Esophagus muscularis mucosa (tissue), 3 donors: Measurements from ENCODE around the gene SLC27A2.

Source experiments
- POLR2A ChIP-seq: fragments of 450-650 bp; IDR thresholded peaks from one replicate; pipeline ENCODE4 v1.6.1; 2017; ENCODE audit warnings: antibody characterized with exemption, moderate library complexity, mild to moderate bottlenecking, low read depth
- TF ChIP-seq, protein P1 (sequence below), 3 experiments: fragments of 200-600 bp in 2 of 3; fragments of 450-650 bp in 1 of 3; sonication (generic) in 2 of 3; IDR thresholded peaks; one replicate each; pipeline ENCODE4 v1.5.1; 2017 to 2019; ENCODE audit warnings: antibody characterized with exemption in 3 of 3, mild to moderate bottlenecking in 2 of 3, moderate library complexity in 1 of 3

DNA sequence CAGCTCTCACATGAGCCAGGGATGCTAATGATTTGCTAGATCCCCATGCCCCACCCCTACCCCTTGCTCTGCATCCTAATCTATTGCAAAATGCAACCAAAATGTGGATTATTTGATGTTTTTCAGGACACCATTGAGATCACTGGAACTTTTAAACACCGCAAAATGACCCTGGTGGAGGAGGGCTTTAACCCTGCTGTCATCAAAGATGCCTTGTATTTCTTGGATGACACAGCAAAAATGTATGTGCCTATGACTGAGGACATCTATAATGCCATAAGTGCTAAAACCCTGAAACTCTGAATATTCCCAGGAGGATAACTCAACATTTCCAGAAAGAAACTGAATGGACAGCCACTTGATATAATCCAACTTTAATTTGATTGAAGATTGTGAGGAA is 53.8 kb downstream of the SLC27A2 start:
- TF ChIP-seq, protein P1, sequence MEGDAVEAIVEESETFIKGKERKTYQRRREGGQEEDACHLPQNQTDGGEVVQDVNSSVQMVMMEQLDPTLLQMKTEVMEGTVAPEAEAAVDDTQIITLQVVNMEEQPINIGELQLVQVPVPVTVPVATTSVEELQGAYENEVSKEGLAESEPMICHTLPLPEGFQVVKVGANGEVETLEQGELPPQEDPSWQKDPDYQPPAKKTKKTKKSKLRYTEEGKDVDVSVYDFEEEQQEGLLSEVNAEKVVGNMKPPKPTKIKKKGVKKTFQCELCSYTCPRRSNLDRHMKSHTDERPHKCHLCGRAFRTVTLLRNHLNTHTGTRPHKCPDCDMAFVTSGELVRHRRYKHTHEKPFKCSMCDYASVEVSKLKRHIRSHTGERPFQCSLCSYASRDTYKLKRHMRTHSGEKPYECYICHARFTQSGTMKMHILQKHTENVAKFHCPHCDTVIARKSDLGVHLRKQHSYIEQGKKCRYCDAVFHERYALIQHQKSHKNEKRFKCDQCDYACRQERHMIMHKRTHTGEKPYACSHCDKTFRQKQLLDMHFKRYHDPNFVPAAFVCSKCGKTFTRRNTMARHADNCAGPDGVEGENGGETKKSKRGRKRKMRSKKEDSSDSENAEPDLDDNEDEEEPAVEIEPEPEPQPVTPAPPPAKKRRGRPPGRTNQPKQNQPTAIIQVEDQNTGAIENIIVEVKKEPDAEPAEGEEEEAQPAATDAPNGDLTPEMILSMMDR (IDR thresholded peaks at IDR 0.05), result no peak
- TF ChIP-seq POLR2A, result no peak
